ENCODE data around the gene SYT13.
"Not testable (repeated sequence)": the region's sequence is repeated elsewhere in the genome, so short reads cannot be mapped to it uniquely, and the experiment has no call there.

SYT13 gene

DNA sequence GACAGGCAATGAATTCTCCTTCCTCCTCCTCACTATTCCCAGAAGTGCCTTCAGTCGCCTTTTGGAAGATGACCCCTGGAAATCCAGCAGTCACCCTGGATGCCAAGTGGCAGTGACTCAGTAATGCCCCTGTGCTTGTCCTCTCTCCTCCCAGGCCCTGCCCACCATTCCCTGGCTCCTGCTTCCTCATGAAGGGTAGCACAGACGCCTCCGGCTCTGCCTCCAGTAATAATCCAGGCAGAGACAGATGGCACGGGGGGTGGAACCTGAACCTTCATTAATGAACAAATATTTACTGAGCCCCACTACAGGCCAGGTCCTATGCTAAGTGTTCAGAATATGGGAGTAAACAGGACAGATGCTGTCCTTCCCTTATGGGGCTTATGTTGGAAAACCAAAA is 23.2 kb downstream of the SYT13 start:
- Histone ChIP-seq H3K4me3 (ENCODE audit: low read length) (no peak overlapping the region), H3K9ac (ENCODE audit: low read depth, low read length) (no peak overlapping the region), H3K4me1 (ENCODE audit: insufficient read depth, low read length) (no peaks in the 10 kb centered on the region), H3K27me3 (ENCODE audit: insufficient read depth, low read length) (no peaks in the 10 kb centered on the region), H3K9me3 (ENCODE audit: insufficient read depth, low read depth, low read length) (no peaks in the 10 kb centered on the region), H3K27ac (ENCODE audit: low read depth, low read length) (no peak overlapping the region), H3K36me3 (ENCODE audit: insufficient read depth, low read length) (no peaks in the 10 kb centered on the region)
- WGBS, result 86% methylated on average over 4 of the region's 4 CpGs

DNA sequence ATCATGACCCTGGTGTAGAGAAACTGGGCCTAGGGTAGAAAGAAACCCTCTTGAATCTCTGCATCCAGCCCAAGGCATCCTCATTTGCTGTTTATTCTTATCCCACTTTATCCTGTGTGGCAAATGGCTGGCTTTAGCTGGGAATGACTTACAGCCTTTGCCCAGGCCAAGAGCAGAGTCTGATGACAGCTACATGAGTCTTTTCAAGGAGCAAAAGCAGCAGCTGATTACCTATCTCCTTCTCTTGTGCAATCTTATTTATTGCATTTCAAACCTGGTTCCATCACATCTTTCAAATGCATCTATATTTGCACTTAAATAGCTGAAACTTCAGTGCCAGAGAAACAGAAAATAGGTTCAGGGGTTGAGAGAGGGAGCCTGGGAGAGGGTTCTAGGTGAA is 26.1 kb downstream of the SYT13 start:
- Histone ChIP-seq H3K36me3 (ENCODE audit: insufficient read depth, low read length) (no peaks in the 10 kb centered on the region), H3K27ac (ENCODE audit: low read depth, low read length) (no peak overlapping the region), H3K4me1 (ENCODE audit: insufficient read depth, low read length) (no peaks in the 10 kb centered on the region), H3K9ac (ENCODE audit: low read depth, low read length) (no peak overlapping the region), H3K9me3 (ENCODE audit: insufficient read depth, low read depth, low read length) (no peaks in the 10 kb centered on the region), H3K27me3 (ENCODE audit: insufficient read depth, low read length) (no peaks in the 10 kb centered on the region), H3K4me3 (ENCODE audit: low read length) (no peak overlapping the region)

DNA sequence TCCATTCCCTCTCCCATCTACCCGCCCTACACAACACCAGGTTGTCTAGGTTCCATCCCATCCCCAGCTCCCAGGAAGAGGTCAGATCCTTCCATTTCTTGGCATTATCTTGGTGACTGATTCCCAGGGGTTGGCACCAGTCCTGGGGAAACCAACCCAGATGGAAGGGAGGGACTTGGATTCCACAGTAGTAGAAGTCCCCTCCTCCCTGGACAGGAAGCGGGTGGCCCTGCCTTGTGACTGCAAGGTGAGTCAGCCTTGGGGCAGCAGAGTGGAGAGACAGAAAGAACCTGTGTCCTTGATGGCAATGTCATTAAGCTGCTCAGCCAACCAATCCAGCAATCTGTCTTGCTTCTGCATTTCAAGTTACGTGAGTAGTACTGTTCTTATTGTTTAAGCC is 26.5 kb downstream of the SYT13 start:
- no peak overlapping the region for H3K4me3 ChIP-seq (ENCODE audit: low read length)
- no peak overlapping the region for H3K9ac ChIP-seq (ENCODE audit: low read depth, low read length)
- H3K4me1 ChIP-seq (ENCODE audit: insufficient read depth, low read length), result no peaks in the 10 kb centered on the region
- no peaks in the 10 kb centered on the region for H3K9me3 ChIP-seq (ENCODE audit: insufficient read depth, low read depth, low read length)
- H3K27ac ChIP-seq (ENCODE audit: low read depth, low read length), result no peak overlapping the region
- H3K36me3 ChIP-seq (ENCODE audit: insufficient read depth, low read length), result no peaks in the 10 kb centered on the region
- WGBS, result 91% methylated on average over 3 of the region's 3 CpGs
- H3K27me3 ChIP-seq (ENCODE audit: insufficient read depth, low read length), result no peaks in the 10 kb centered on the region

DNA sequence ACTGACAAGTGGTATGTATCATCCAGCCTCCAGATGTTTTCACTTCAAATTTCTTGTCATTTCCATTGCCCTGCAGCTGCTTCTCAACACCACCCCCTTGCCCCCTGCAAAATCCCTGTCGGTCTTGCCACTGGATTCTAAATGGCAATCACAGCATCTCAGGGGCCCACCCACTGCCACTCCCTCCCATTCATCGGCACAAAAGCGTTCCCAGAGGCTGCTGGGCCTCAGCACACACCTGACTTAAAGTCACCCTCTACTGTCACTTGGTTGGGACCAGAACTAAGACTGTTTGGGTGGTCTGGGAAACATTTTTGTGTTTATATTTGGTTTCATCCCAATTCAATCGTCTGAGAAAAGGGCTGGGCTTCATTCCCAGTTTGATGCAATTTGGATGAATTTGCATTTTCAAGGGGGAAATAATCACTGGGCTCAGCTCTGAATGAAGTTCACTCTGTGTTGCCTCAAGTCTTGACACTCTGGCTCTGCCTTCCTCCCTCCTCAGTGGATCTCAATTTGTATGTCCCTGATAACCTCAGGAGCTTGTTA is 27.1 kb downstream of the SYT13 start:
- Histone ChIP-seq H3K27ac (ENCODE audit: low read depth, low read length) (no peak overlapping the region), H3K4me1 (ENCODE audit: insufficient read depth, low read length) (no peaks in the 10 kb centered on the region), H3K4me3 (ENCODE audit: low read length) (no peak overlapping the region), H3K9me3 (ENCODE audit: insufficient read depth, low read depth, low read length) (no peaks in the 10 kb centered on the region), H3K36me3 (ENCODE audit: insufficient read depth, low read length) (no peaks in the 10 kb centered on the region), H3K9ac (ENCODE audit: low read depth, low read length) (no peak overlapping the region), H3K27me3 (ENCODE audit: insufficient read depth, low read length) (no peaks in the 10 kb centered on the region)
- 35% methylated on average over 4 of the region's 4 CpGs for WGBS

DNA sequence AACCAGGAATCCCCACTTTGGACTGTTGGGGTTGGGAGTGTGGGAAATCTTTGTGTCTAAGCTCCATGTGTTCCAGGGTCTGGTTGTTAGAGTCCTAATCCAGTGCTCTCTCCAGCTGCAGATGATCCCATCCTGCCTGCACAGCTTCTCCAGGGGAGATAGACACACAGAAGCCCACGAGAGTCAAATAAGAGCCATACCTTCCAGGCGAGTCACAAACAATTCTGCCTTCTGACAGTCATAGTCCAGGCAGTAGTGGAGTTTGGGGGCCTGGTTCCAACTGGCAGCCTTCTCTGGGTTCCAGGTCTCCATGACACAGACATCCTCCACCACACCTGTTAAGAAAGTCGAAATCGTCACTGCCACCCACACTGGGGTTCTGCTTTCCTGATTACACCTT is 32.1 kb downstream of the SYT13 start:
- Histone ChIP-seq H3K36me3 (ENCODE audit: insufficient read depth, low read length) (no peaks in the 10 kb centered on the region), H3K4me3 (ENCODE audit: low read length) (no peak overlapping the region), H3K9ac (ENCODE audit: low read depth, low read length) (no peak overlapping the region), H3K4me1 (ENCODE audit: insufficient read depth, low read length) (no peaks in the 10 kb centered on the region), H3K27ac (ENCODE audit: low read depth, low read length) (no peak overlapping the region), H3K9me3 (ENCODE audit: insufficient read depth, low read depth, low read length) (no peaks in the 10 kb centered on the region), H3K27me3 (ENCODE audit: insufficient read depth, low read length) (no peaks in the 10 kb centered on the region)
- 90% methylated on average over 4 of the region's 4 CpGs for WGBS

DNA sequence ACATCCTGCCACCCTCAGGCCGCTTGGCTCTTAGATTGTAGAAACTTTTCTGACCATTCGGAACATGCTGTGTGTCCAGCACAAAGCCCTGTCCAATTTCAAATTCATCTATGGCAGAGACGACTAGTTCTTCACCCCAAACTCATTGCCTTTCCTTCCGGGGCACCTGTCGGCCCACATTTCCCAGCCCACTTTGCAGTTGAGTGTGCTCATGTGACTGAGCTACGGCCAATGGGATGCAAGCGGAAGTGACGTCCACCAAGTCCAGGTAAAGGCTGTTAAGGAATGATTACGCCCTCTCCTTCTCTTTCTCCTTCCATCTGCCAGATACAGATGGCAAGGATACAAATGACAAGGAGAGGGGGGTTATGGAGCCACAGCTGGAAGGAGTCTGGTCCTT is 32.5 kb downstream of the SYT13 start:
- no peak overlapping the region for H3K9ac ChIP-seq (ENCODE audit: low read depth, low read length)
- H3K9me3 ChIP-seq (ENCODE audit: insufficient read depth, low read depth, low read length), result no peaks in the 10 kb centered on the region
- no peaks in the 10 kb centered on the region for H3K4me1 ChIP-seq (ENCODE audit: insufficient read depth, low read length)
- 91% methylated on average over 9 of the region's 9 CpGs for WGBS
- no peak overlapping the region for H3K4me3 ChIP-seq (ENCODE audit: low read length)
- H3K27ac ChIP-seq (ENCODE audit: low read depth, low read length), result no peak overlapping the region
- no peaks in the 10 kb centered on the region for H3K27me3 ChIP-seq (ENCODE audit: insufficient read depth, low read length)
- H3K36me3 ChIP-seq (ENCODE audit: insufficient read depth, low read length), result no peaks in the 10 kb centered on the region

DNA sequence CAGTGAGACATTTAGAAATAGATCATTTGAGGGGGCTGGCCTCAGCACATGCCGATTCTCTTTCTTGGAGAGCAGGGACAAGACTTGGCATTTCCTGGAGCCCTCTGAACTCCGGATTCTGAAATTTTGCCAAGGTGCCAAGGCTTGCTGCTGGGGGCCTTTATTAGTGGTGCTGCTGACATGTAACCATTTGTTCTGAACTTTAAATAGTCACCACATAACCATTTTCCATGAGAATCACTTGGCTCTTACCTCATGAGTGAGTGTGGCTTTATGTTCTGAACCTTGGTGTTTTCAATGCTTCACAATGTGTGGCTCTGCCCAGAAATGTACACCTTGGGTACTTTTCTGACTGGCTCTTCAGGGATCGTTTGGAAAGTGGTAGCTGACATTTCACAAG is 33.3 kb downstream of the SYT13 start:
- H3K36me3 ChIP-seq (ENCODE audit: insufficient read depth, low read length), result no peaks in the 10 kb centered on the region
- H3K27ac ChIP-seq (ENCODE audit: low read depth, low read length), result no peak overlapping the region
- no peaks in the 10 kb centered on the region for H3K4me1 ChIP-seq (ENCODE audit: insufficient read depth, low read length)
- no peaks in the 10 kb centered on the region for H3K9me3 ChIP-seq (ENCODE audit: insufficient read depth, low read depth, low read length)
- no peak overlapping the region for H3K4me3 ChIP-seq (ENCODE audit: low read length)
- no peaks in the 10 kb centered on the region for H3K27me3 ChIP-seq (ENCODE audit: insufficient read depth, low read length)
- H3K9ac ChIP-seq (ENCODE audit: low read depth, low read length), result no peak overlapping the region
- 87% methylated on average over 3 of the region's 3 CpGs for WGBS

DNA sequence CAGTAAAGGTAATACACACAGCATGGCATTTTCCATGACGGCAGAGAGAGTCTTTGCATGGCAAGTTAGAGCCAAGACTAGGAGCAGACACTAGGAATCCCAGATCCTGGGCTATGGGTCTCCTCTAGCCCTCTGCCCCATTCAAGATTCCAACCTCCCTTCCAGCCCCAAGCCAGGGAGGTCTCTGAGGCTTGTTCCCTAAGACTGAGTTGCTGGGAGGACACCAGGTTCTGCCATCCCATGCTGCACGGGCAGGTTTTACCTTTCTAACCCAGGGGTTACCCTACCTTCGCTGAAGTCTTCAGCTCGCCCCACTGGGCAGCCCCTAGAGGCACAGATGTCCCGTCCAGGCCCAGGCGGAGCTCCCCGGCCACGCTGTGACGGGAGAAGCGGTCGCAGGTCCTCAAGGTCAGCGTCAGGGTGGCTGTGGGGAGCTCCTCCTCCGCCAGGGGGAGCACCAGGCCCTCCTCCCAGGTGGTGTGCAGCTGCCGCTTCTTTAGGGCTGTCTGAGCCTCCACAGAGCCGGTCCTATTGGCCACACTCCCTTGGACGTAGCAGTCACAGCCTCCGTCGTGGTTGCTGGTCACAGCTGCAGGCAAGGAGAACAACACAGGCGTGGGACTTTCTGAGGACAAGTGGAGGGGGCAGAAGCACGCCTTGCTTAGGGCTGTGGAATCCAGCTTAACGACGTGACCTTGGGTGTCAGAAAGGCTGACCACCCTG is 33.8 kb downstream of the SYT13 start:
- Histone ChIP-seq H3K9ac (ENCODE audit: low read depth, low read length) (no peak overlapping the region), H3K4me3 (ENCODE audit: low read length) (no peak overlapping the region), H3K9me3 (ENCODE audit: insufficient read depth, low read depth, low read length) (no peaks in the 10 kb centered on the region), H3K36me3 (ENCODE audit: insufficient read depth, low read length) (no peaks in the 10 kb centered on the region), H3K27me3 (ENCODE audit: insufficient read depth, low read length) (no peaks in the 10 kb centered on the region), H3K27ac (ENCODE audit: low read depth, low read length) (no peak overlapping the region), H3K4me1 (ENCODE audit: insufficient read depth, low read length) (no peaks in the 10 kb centered on the region)
- WGBS, result 42% methylated on average over 22 of the region's 22 CpGs

DNA sequence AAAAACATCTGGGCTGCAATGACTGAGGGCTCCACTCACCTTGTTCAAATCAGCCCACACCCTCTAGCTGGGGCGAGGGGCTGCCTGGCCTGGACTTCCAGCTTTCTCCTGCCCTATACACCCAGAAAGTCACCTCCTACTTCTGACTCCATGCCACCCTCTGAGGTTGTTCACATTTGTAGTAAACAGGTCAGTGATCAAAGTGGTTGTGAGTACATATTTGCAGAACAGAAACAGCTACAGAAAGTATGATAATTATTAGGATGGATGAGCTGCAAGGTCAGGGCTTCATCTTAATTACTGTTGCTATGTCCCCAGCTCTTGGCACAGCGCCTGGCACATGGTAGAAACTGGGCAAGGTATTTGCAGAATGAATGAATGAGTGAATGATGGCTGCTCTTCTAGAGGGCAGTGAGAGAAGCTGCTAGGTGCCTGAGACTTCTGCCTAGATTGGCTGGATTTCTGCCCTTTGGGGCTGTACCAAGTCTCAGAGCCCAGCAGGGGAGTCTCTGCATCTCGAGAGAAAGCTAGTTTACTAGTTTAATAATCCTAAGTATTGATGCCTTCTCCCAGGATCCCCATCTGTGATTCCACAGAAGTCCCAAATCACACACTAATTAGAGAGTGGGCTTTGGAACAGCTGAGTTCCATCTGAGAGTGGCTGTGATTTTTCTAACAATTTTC is 36.0 kb downstream of the SYT13 start:
- no peak overlapping the region for H3K4me3 ChIP-seq (ENCODE audit: low read length)
- no peaks in the 10 kb centered on the region for H3K36me3 ChIP-seq (ENCODE audit: insufficient read depth, low read length)
- no peak overlapping the region for H3K9ac ChIP-seq (ENCODE audit: low read depth, low read length)
- no peaks in the 10 kb centered on the region for H3K4me1 ChIP-seq (ENCODE audit: insufficient read depth, low read length)
- no peak overlapping the region for H3K27ac ChIP-seq (ENCODE audit: low read depth, low read length)
- no peaks in the 10 kb centered on the region for H3K27me3 ChIP-seq (ENCODE audit: insufficient read depth, low read length)
- WGBS, result 90% methylated on average over 3 of the region's 3 CpGs
- no peaks in the 10 kb centered on the region for H3K9me3 ChIP-seq (ENCODE audit: insufficient read depth, low read depth, low read length)

DNA sequence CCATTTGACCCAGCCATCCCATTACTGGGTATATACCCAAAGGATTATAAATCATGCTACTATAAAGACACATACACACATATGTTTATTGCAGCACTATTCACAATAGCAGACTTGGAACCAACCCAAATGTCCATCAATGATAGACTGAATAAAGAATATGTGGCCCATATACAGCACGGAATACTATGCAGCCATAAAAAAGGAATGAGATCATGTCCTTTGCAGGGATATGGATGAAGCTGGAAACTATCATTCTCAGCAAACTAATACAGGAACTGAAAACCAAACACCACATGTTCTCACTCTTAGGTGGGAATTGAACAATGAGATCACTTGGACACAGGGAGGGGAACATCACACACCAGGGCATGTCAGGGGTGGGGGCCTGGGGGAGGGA is 36.8 kb downstream of the SYT13 start:
- not testable (repeated sequence) for H3K4me1 ChIP-seq (ENCODE audit: insufficient read depth, low read length); H3K27me3 ChIP-seq (ENCODE audit: insufficient read depth, low read length); H3K9me3 ChIP-seq (ENCODE audit: insufficient read depth, low read depth, low read length); H3K4me3 ChIP-seq (ENCODE audit: low read length); H3K27ac ChIP-seq (ENCODE audit: low read depth, low read length); H3K9ac ChIP-seq (ENCODE audit: low read depth, low read length); H3K36me3 ChIP-seq (ENCODE audit: insufficient read depth, low read length)
- 100% methylated on average over 1 of the region's 1 CpG for WGBS

DNA sequence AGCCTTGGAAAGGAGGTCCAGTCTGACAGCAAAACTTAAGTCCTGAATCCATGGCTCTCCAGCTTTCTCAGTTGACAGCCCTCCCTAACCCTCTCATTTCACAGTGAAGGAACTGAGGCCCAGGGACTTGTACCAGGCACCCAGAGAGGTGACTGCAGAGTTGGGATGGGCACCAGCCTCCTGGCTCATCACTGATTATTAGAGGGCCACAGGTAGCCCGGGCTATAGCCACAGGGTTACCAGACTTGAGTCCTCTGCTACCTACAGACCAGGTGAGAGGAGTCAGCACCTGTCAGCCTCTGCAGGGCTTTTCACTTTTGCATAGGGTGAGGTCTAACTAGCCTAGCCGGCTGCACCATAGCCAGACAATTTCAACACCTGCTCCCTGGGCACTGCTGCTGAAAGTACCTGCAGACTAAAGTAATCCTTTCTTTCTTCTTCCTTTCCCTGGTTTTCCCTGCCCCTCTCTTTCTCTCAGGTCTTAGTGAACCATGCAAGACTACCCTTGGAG is 37.6 kb downstream of the SYT13 start:
- H3K27ac ChIP-seq (ENCODE audit: low read depth, low read length), result no peak overlapping the region
- 86% methylated on average over 2 of the region's 2 CpGs for WGBS
- no peaks in the 10 kb centered on the region for H3K27me3 ChIP-seq (ENCODE audit: insufficient read depth, low read length)
- no peaks in the 10 kb centered on the region for H3K36me3 ChIP-seq (ENCODE audit: insufficient read depth, low read length)
- H3K9me3 ChIP-seq (ENCODE audit: insufficient read depth, low read depth, low read length), result no peaks in the 10 kb centered on the region
- H3K4me3 ChIP-seq (ENCODE audit: low read length), result no peak overlapping the region
- no peak overlapping the region for H3K9ac ChIP-seq (ENCODE audit: low read depth, low read length)
- H3K4me1 ChIP-seq (ENCODE audit: insufficient read depth, low read length), result no peaks in the 10 kb centered on the region

Measured in HUES64 (cell line).